HL-60 (cell line): ENCODE results near the gene ACSL5.
"Not testable (repeated sequence)": the region's sequence is repeated elsewhere in the genome, so short reads cannot be mapped to it uniquely, and the experiment has no call there.

ENCODE experiments used
- DNase-seq, 2 experiments: peaks; one replicate each; pipeline ENCODE4 v3.0.0-alpha.2; 2010 to 2020; ENCODE audit warnings: low read depth in 1 of 2, low spot score in 1 of 2
- H3K27ac ChIP-seq: fragments of 250-450 bp; sonication (Bioruptor Pico); replicated peaks from 2 replicates; pipeline ENCODE4 v1.5.1; 2020; ENCODE audit warnings: mild to moderate bottlenecking, moderate library complexity
- H3K27me3 ChIP-seq: fragments of 250-450 bp; sonication (Bioruptor Pico); 2 replicates; pipeline ENCODE4 v1.5.1; 2021; ENCODE audit warnings: mild to moderate bottlenecking, moderate library complexity; ENCODE audit not compliant: insufficient read depth, poor library complexity, severe bottlenecking
- H3K4me3 ChIP-seq: replicated peaks from 2 replicates; pipeline ENCODE4 v1.5.1; 2011; ENCODE audit warnings: mild to moderate bottlenecking, control low read depth, low read length; ENCODE audit not compliant: insufficient read depth
- GABPA ChIP-seq: IDR thresholded peaks from 2 replicates; pipeline ENCODE4 v1.6.1; 2012; ENCODE audit warnings: low read depth
- POLR2AphosphoS5 ChIP-seq: IDR thresholded peaks from 2 replicates; pipeline ENCODE4 v1.6.1; 2012; ENCODE audit warnings: low read depth
- SPI1 ChIP-seq: IDR thresholded peaks from 2 replicates; pipeline ENCODE4 v1.6.1; 2012; ENCODE audit warnings: low read depth, mild to moderate bottlenecking, borderline replicate concordance
- TF ChIP-seq, protein P1 (sequence below): IDR thresholded peaks from 2 replicates; pipeline ENCODE4 v1.6.1; 2012; ENCODE audit warnings: low read depth; ENCODE audit not compliant: insufficient replicate concordance
- TF ChIP-seq, protein P2 (sequence below): IDR thresholded peaks from one replicate; pipeline ENCODE4 v1.5.1; 2011; ENCODE audit warnings: low read length, control low read depth, inconsistent platforms; ENCODE audit not compliant: insufficient read depth

The ACSL5 gene

DNA sequence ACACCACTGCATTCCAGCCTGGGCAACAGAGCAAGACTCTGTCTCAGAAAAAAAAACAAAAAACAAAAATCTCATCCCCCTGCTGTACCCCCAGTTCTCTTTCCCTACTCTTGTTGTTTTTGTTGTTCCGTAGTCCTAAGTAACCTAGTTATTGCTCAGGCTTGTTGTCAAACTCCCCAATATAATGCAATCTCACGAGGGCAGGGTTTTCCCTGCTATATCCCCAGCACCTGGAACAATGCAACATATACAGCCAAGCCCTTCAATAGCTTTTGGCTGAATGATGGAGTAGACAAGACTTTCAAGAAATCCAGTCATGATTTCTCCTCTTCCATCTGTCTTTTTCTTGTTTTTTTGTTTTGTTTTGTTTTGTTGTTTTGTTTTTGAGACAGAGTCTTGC lies 10.2 kb downstream of the ACSL5 start:
- H3K27ac ChIP-seq = no peak overlapping the region
- H3K4me3 ChIP-seq = no peak overlapping the region
- H3K27me3 ChIP-seq = no peaks in the 10 kb centered on the region
- TF ChIP-seq, protein P1, sequence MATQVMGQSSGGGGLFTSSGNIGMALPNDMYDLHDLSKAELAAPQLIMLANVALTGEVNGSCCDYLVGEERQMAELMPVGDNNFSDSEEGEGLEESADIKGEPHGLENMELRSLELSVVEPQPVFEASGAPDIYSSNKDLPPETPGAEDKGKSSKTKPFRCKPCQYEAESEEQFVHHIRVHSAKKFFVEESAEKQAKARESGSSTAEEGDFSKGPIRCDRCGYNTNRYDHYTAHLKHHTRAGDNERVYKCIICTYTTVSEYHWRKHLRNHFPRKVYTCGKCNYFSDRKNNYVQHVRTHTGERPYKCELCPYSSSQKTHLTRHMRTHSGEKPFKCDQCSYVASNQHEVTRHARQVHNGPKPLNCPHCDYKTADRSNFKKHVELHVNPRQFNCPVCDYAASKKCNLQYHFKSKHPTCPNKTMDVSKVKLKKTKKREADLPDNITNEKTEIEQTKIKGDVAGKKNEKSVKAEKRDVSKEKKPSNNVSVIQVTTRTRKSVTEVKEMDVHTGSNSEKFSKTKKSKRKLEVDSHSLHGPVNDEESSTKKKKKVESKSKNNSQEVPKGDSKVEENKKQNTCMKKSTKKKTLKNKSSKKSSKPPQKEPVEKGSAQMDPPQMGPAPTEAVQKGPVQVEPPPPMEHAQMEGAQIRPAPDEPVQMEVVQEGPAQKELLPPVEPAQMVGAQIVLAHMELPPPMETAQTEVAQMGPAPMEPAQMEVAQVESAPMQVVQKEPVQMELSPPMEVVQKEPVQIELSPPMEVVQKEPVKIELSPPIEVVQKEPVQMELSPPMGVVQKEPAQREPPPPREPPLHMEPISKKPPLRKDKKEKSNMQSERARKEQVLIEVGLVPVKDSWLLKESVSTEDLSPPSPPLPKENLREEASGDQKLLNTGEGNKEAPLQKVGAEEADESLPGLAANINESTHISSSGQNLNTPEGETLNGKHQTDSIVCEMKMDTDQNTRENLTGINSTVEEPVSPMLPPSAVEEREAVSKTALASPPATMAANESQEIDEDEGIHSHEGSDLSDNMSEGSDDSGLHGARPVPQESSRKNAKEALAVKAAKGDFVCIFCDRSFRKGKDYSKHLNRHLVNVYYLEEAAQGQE = no peak
- no peak for TF ChIP-seq GABPA
- no peak for TF ChIP-seq POLR2AphosphoS5
- TF ChIP-seq SPI1 = no peak
- TF ChIP-seq, protein P2, sequence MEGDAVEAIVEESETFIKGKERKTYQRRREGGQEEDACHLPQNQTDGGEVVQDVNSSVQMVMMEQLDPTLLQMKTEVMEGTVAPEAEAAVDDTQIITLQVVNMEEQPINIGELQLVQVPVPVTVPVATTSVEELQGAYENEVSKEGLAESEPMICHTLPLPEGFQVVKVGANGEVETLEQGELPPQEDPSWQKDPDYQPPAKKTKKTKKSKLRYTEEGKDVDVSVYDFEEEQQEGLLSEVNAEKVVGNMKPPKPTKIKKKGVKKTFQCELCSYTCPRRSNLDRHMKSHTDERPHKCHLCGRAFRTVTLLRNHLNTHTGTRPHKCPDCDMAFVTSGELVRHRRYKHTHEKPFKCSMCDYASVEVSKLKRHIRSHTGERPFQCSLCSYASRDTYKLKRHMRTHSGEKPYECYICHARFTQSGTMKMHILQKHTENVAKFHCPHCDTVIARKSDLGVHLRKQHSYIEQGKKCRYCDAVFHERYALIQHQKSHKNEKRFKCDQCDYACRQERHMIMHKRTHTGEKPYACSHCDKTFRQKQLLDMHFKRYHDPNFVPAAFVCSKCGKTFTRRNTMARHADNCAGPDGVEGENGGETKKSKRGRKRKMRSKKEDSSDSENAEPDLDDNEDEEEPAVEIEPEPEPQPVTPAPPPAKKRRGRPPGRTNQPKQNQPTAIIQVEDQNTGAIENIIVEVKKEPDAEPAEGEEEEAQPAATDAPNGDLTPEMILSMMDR = no peak
- DNase-seq = no peak

DNA sequence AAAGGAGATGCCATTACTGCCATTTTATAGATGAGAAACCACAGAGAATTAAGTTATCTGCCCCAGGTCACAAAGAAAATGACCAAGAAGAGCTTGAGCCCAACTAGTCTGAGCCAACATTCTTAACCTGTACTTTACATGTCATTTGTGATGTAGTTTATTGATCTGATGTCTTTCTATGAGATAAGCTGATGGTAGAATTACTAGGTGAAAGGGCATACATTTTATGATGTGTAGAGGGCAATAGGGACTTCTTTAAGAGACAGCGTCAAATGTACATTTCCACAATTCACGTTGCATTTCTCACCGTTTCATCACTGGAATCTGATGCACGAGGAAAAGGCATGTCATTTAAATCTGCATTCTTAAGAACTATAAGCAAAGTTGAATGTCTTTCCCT lies 11.3 kb downstream of the ACSL5 start:
- no peak for DNase-seq
- TF ChIP-seq, protein P2 = no peak
- TF ChIP-seq GABPA (no peak), SPI1 (no peak), POLR2AphosphoS5 (no peak)
- TF ChIP-seq, protein P1 = no peak
- H3K27ac ChIP-seq = no peak overlapping the region
- H3K27me3 ChIP-seq = no peaks in the 10 kb centered on the region
- H3K4me3 ChIP-seq = no peak overlapping the region

DNA sequence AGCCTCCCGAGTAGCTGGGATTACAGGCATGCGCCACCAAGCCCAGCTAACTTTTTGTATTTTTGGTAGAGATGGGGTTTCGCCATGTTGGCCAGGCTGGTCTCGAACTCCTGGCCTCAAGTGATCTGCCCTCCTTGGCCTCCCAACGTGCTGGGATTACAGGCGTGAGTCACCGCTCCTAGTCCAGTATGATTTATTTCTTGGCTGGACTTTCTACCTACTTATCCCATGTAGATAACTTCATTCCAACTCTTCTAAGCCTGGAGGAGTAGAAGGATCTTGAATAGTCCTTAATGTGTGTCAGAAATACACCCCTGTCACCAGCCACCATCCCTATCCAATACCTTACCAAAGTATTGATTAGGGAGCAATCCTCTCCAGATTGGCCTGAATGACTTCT lies 14.1 kb downstream of the ACSL5 start:
- not testable (repeated sequence) for H3K4me3 ChIP-seq, DNase-seq, H3K27me3 ChIP-seq, H3K27ac ChIP-seq

DNA sequence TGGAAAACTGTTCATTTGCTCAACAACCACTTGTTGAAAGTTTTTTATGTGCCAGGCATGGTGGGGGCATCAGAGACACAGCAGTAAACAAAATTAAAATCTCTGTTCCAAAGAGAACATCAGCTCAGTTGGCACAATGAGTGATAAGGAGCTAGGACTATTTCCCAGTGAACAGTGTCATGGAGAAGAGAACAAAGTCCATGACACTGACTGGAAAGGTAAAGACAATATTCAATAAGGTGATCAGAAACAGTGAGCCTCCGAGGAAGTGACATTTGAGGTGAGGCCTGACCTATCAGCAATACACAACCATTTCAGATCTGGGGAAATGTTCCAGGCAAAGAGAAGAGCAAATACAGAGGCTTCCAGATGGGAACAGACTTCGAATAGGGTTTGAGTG lies 14.6 kb downstream of the ACSL5 start:
- no peak for DNase-seq
- Histone ChIP-seq H3K27me3 (no peaks in the 10 kb centered on the region), H3K27ac (no peak overlapping the region), H3K4me3 (no peak overlapping the region)
- no peak for TF ChIP-seq POLR2AphosphoS5
- TF ChIP-seq, protein P2 = no peak
- TF ChIP-seq, protein P1 = no peak
- no peak for TF ChIP-seq SPI1
- no peak for TF ChIP-seq GABPA
